ENCODE measurements around the gene HLCS.

- TF ChIP-seq CTCF (conservative IDR thresholded peaks at IDR 0.05; ENCODE audit: low read length): no peak; the same call in 1 of the 2 replicates
- no peak for TF ChIP-seq EZH2phosphoT487 (IDR thresholded peaks at IDR 0.05; ENCODE audit: borderline replicate concordance)
Measured at GRCh38 chr21:36706482-36706852, 260.0 kb downstream of the HLCS start.

All from Loucy (cell line).